ENCODE data around the gene ING5.

Gene ING5

GRCh38 chr2:241772063-241772499, 70.2 kb downstream of the ING5 start:
- intact Hi-C loops (cut with DNase I), result no loop called here
- DNase-seq, result no peak

GRCh38 chr2:241773511-241774418, 71.9 kb downstream of the ING5 start:
- intact Hi-C loops (cut with DNase I), result no loop called here

GRCh38 chr2:241774419-241775222, 72.8 kb downstream of the ING5 start:
- DNase-seq, result peak in 1 of 10 donors; percentile 79
- intact Hi-C loops (cut with DNase I), result no loop called here

More at GRCh38 chr2:241773511-241774418, 71.9 kb downstream of the ING5 start:
- DNase-seq, result peak in 1 of 10 donors; percentile 75

DNA sequence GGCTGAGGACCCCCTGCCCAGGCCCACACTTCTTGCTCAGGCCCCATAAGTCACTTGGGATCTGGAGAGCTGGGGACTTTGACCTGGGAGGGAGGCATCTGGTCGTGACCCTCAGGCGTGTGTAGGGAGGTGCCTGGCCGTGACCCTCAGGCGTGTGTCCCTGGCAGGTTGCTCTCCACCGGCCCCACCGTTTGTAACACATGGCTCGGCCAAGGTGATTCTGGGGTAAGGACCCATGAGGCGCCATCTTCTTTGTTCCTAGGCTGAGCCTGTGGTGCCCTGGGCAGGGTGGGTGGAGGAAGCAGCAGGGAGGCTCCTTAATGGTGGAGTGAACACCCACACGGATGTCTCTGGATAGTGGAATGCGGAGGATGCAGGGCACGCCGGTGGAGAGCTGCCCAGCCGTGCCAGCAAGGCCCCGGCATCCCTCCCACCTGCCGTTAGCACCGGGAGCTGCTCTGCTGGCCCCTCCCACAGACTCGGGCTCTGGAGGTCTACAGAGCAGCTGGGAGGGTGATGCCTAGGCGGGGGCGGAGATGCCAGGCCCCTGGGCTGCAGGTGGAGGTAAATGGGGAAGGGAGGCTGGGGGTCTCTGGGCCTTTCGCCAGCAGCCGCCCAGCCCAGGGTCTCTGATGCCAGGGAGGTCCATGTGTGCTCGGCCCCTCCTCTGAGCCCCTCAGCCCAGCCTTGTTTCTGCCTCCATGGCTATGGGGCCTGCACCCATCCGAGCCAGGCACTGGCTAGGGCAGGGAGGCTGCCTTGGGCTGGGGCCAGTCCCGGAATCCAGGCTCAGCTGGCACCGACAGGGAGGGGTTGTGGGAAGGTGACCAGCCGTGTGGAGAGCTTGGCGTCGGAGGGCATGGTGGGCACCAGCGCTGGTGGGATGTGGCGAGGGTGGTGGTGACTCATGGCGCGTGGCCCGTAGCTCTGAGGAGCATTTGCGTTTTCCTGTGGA, 73.7 kb downstream of the ING5 start:
- intact Hi-C loops (cut with DNase I), result no loop called here
- peak in 2 of 10 donors; percentile 70 to 86 for DNase-seq

- DNase-seq, result peak in 1 of 10 donors; percentile 64
Observed at GRCh38 chr2:241776336-241777169, 74.7 kb downstream of the ING5 start, which contains the start of gene GAL3ST2. Gene GAL3ST2 (plus strand): TSS chr2:241776822. CDS start chr2:241776956, 134 bp downstream.

DNA sequence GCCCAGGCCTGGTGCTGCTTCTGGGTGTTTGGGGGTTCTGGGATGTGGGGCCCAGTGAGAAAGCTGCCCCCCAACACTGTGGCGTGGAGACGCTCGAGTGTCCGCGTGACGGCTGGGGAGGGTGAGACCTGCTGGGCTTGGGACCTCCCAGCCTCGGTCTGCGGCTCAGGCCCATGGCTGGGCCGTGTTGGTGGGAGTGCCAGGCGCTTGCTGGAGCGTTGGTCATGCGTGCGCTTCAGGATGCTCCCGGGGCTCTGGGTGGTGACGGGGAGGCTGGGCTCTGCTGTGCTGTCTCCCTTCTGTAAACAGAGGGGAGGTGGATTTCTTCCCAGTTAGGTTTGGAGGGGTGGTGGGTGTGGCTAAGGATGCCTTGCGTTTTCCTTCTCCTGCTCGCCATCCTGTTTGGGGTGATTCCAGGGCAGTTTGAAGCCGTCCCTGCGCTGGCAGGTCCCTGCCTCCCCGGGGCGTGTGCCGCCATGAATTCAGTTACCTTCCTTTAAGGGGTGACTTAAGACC, 75.4 kb downstream of the ING5 start:
- peak in 1 of 10 donors; percentile 64 for DNase-seq
- intact Hi-C loops (cut with DNase I), result no loop called here

More at GRCh38 chr2:241776336-241777169, 74.7 kb downstream of the ING5 start, which contains the start of gene GAL3ST2:
- intact Hi-C loops (cut with DNase I), result no loop called here

GRCh38 chr2:241777686-241778627, 76.1 kb downstream of the ING5 start:
- intact Hi-C loops (cut with DNase I), result no loop called here

More at GRCh38 chr2:241777686-241778627, 76.1 kb downstream of the ING5 start:
- peak in 1 of 10 donors; percentile 30 for DNase-seq
